Stimulated activated CD4-positive, alpha-beta T cell treated with anti-CD3 and anti-CD28 coated beads, Interleukin-4, amount 100 ng/mL, for 4 hours (primary cell): ENCODE measurements around the gene TMEM14A.
"Not testable (repeated sequence)": the region's sequence is repeated elsewhere in the genome, so short reads cannot be mapped to it uniquely, and the experiment has no call there.

Experiments used
- DNase-seq, 2 experiments: peaks; one replicate each; pipeline ENCODE4 v3.0.0-alpha.2; 2020

The TMEM14A gene

GRCh38 chr6:52661551-52661950 lies 9.4 kb upstream of the TMEM14A start:
- DNase-seq, result no peak

GRCh38 chr6:52662031-52662430 lies 8.9 kb upstream of the TMEM14A start:
- no peak for DNase-seq

GRCh38 chr6:52663120-52663935 lies 7.6 kb upstream of the TMEM14A start:
- peak; percentile 29 to 43 for DNase-seq

- no peak for DNase-seq
Observed at GRCh38 chr6:52663936-52664185, 7.1 kb upstream of the TMEM14A start.

- DNase-seq, result peak; percentile 17 to 50
Observed at GRCh38 chr6:52664186-52664990, 6.5 kb upstream of the TMEM14A start.

GRCh38 chr6:52664991-52665686 lies 5.8 kb upstream of the TMEM14A start:
- no peak for DNase-seq

- no peak for DNase-seq
Observed at GRCh38 chr6:52666071-52666470, 4.8 kb upstream of the TMEM14A start.

- DNase-seq, result no peak
Observed at GRCh38 chr6:52666523-52666922, 4.4 kb upstream of the TMEM14A start.

- DNase-seq, result no peak
Observed at GRCh38 chr6:52667572-52667971, 3.3 kb upstream of the TMEM14A start.

- DNase-seq, result no peak
Observed at GRCh38 chr6:52671676-52672075, 763 bp downstream of the TMEM14A start.

GRCh38 chr6:52672412-52673025 lies 1.6 kb downstream of the TMEM14A start:
- no peak for DNase-seq

GRCh38 chr6:52674666-52675065 lies 3.8 kb downstream of the TMEM14A start:
- no peak for DNase-seq

- DNase-seq, result no peak
Observed at GRCh38 chr6:52675372-52675771, 4.5 kb downstream of the TMEM14A start.

- not testable (repeated sequence) for DNase-seq
Observed at GRCh38 chr6:52676631-52677030, 5.7 kb downstream of the TMEM14A start.

- no peak for DNase-seq
Observed at GRCh38 chr6:52681416-52681815, 10.5 kb downstream of the TMEM14A start.

GRCh38 chr6:52686878-52687699 lies 16.2 kb downstream of the TMEM14A start:
- no peak for DNase-seq

- DNase-seq, result no peak
Observed at GRCh38 chr6:52689857-52690256, 18.9 kb downstream of the TMEM14A start.

GRCh38 chr6:52691718-52692117 lies 20.8 kb downstream of the TMEM14A start:
- DNase-seq, result no peak

- no peak for DNase-seq
Observed at GRCh38 chr6:52693773-52694172, 22.9 kb downstream of the TMEM14A start.

GRCh38 chr6:52694404-52694803 lies 23.5 kb downstream of the TMEM14A start:
- no peak for DNase-seq

- no peak for DNase-seq
Observed at GRCh38 chr6:52696418-52696817, 25.5 kb downstream of the TMEM14A start.

GRCh38 chr6:52697903-52698302 lies 27.0 kb downstream of the TMEM14A start:
- no peak for DNase-seq
